Coronary artery (tissue), 2 donors: ENCODE measurements around the gene TTLL11.
"Not testable (repeated sequence)": the region's sequence is repeated elsewhere in the genome, so short reads cannot be mapped to it uniquely, and the experiment has no call there.

ENCODE experiments used
- DNase-seq: peaks from one replicate; pipeline ENCODE4 v3.0.0-alpha.2; 2017; ENCODE audit warnings: low spot score
- H3K27ac ChIP-seq, 2 donors: fragments of 200-600 bp; sonication (generic); one replicate each; pipeline ENCODE4 v1.5.1; 2016 to 2019
- H3K4me3 ChIP-seq: fragments of 200-600 bp; sonication (generic); 2 replicates; pipeline ENCODE4 v1.5.1; 2016; ENCODE audit warnings: mild to moderate bottlenecking, moderate library complexity
- CTCF ChIP-seq: fragments of 200-600 bp; sonication (generic); IDR thresholded peaks from one replicate; pipeline ENCODE4 v1.5.1; 2019; ENCODE audit warnings: antibody characterized with exemption

The TTLL11 gene

GRCh38 chr9:121801579-121801978, 291.5 kb downstream of the TTLL11 start:
- TF ChIP-seq CTCF = no peak

GRCh38 chr9:121800376-121800775, 292.7 kb downstream of the TTLL11 start:
- DNase-seq = no peak
- no peak for TF ChIP-seq CTCF
- H3K27ac ChIP-seq = no peak overlapping the region

More at GRCh38 chr9:121801579-121801978, 291.5 kb downstream of the TTLL11 start:
- H3K4me3 ChIP-seq = no peak overlapping the region
- no peak for DNase-seq
- H3K27ac ChIP-seq = no peak overlapping the region

DNA sequence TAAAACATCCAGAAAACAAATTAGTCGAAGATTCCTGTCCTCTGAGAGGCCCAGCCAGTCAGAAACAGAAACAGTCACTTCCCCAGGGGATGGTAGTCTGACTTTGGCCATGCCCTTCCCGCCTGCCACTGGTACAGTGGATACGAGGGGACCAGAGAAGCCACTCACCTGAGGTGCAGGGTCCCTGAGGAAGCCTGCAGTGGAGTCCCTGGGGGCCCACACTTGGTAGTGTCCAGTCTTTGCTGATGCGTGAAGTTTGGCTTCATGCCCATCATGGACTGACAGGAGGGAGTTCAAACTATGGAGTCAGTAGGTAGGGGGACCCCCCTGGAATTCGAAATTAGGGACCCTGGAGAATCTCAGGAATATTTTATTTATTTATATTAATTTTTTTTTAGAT, 294.2 kb downstream of the TTLL11 start:
- no peak for TF ChIP-seq CTCF
- no peak for DNase-seq

More at GRCh38 chr9:121800376-121800775, 292.7 kb downstream of the TTLL11 start:
- H3K4me3 ChIP-seq = no peak overlapping the region

GRCh38 chr9:121797081-121797480, 296.0 kb downstream of the TTLL11 start:
- TF ChIP-seq CTCF = no peak
- H3K27ac ChIP-seq = no peak overlapping the region
- H3K4me3 ChIP-seq = no peak overlapping the region
- no peak for DNase-seq

More for the DNA sequence above, 294.2 kb downstream of the TTLL11 start:
- H3K27ac ChIP-seq = no peak overlapping the region
- H3K4me3 ChIP-seq = no peak overlapping the region

DNA sequence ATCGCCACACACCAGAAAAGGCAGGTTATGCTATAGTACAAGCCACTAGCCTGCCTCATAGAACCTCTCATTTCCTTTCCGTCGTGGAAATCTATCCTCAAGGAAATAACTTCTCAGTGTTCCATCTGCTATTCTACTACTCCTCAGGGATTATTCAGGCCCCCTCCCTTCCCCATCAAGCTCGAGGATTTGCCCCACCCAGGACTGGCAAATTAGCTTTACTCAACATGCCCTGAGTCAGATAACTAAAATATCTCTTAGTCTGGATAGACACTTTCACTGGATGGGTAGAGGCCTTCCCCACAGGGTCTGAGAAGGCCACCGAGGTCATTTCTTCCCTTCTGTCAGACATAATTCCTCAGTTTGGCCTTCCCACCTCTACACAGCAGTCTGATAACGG, 298.8 kb downstream of the TTLL11 start:
- DNase-seq, H3K27ac ChIP-seq: not testable (repeated sequence)

DNA sequence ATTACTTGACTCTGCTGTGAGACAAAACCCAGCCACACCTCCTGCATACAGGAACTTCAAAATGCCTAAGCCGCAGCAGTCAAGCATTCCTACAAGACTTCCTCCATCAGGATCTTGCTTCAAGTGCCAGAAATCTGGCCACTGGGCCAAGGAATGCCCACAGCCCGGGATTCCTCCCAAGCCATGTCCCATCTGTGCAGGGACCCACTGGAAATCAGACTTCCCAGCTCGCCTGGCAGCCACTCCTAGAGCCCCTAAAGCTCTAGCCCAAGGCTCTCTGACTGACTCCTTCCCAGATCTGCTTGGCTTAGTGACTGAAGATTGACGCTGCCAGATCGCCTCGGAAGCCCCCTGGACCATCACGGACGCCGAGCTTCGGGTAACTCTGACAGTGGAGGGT, 300.6 kb downstream of the TTLL11 start:
- DNase-seq, H3K4me3 ChIP-seq, H3K27ac ChIP-seq: not testable (repeated sequence)

More for the DNA sequence above, 298.8 kb downstream of the TTLL11 start:
- H3K4me3 ChIP-seq = not testable (repeated sequence)

DNA sequence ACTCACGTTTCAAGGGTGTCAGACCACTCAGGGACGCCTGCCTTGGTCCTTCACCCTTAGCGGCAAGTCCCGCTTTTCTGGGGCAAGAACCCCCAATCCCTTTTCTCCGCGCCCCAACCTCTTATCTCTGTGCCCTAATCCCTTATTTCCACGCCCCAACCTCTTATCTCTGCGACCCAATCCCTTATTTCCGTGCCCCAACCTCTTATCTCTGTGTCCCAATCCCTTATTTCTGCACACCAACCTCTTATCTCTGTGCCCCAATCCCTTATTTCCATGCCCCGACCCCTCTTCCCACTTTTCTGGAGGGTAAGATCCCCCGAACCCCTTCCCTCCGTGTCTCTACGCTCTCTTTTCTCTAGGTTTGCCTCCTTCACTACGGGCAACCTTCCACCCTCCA, 302.3 kb downstream of the TTLL11 start:
- Histone ChIP-seq H3K27ac (no peak overlapping the region), H3K4me3 (no peak overlapping the region)
- no peak for TF ChIP-seq CTCF
- no peak for DNase-seq

DNA sequence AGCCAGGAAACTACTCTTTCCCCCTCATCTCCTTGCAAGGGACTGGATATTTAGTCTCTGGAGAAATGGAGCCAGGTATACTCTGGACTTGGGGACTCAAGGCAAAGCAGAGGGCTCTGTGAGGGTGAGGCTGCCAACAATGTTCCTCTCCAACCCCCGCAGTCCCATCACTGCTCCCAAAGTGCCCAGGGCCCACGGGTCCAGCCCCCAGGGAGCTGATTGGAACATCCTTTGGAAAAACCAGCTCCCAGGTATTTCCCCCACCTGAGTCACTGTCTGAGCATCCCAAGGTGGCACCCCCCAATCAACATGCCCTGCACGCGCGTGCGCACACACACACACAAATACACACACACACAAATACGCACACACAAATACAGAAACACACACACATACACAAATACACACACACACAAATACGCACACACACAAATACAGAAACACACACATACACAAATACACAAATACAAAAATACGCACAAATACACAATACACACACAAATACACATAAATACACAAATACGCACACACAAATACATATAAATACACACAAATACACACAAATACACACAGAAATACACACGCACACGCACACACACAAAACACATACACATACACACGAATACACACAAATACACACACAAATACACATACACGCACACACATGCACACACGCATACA, 304.3 kb downstream of the TTLL11 start:
- DNase-seq = no peak
- TF ChIP-seq CTCF = no peak
- H3K4me3 ChIP-seq = no peak overlapping the region
- no peak overlapping the region for H3K27ac ChIP-seq
